IMR-90 (cell line): ENCODE measurements around the gene TBC1D22A. TPM values are rescaled to one million over a fixed set of nuclear protein-coding genes. Genes with fewer than 3 reads are reported as not detected.

Experiments used
- ATAC-seq: fragments of 200-7000 bp; cut with Tn5 transposase; 2 replicates; pipeline ENCODE4 v1.9.1; 2020; ENCODE audit warnings: low read depth, mild to moderate bottlenecking, moderate library complexity
- BruUV-seq: library from RNA; stranded (reverse); fragments of 400-500 nt; replicated peaks from 2 replicates; lab custom pipeline; 2021; lab: Mats Ljungman, UMichigan
- CTCF ChIA-PET: fragments of 300-600 bp; formaldehyde crosslinking; extraction: SDS; loops from one replicate; lab custom pipeline; 2021; ENCODE audit warnings: antibody characterized with exemption; lab: Yijun Ruan, JAX
- POLR2A ChIA-PET: fragments of 300-600 bp; sonication (Branson Sonifier 250); formaldehyde crosslinking; loops from one replicate; lab custom pipeline; 2022; ENCODE audit warnings: antibody characterized with exemption; ENCODE audit not compliant: unreplicated experiment; lab: Charles Lee
- DNase-seq: peaks from one replicate; pipeline ENCODE4 v3.0.0; 2013
- H2AFZ ChIP-seq: replicated peaks from 2 replicates; pipeline ENCODE3; 2013; ENCODE audit warnings: low read length, mild to moderate bottlenecking; ENCODE audit not compliant: poor library complexity
- H2AK5ac ChIP-seq: 2 replicates; pipeline ENCODE4 v1.6.1; 2013; ENCODE audit warnings: low read depth, low read length, inconsistent platforms
- H2AK9ac ChIP-seq: replicated peaks from 2 replicates; pipeline ENCODE3; 2013; ENCODE audit warnings: mild to moderate bottlenecking, low read depth, low read length, moderate library complexity; ENCODE audit not compliant: poor library complexity
- H2BK120ac ChIP-seq: 2 replicates; pipeline ENCODE4 v1.6.1; 2013; ENCODE audit warnings: low read depth, low read length, inconsistent platforms
- H2BK15ac ChIP-seq: 3 replicates; pipeline ENCODE4 v1.6.1; 2013; ENCODE audit warnings: low read depth, low read length, inconsistent platforms
- H2BK20ac ChIP-seq: 2 replicates; pipeline ENCODE4 v1.6.1; 2013; ENCODE audit warnings: low read depth, mild to moderate bottlenecking, inconsistent platforms, low read length, moderate library complexity
- H2BK5ac ChIP-seq: 2 replicates; pipeline ENCODE4 v1.6.1; 2013; ENCODE audit warnings: mild to moderate bottlenecking, low read depth, low read length, inconsistent platforms; ENCODE audit not compliant: poor library complexity, severe bottlenecking
- H3K14ac ChIP-seq: replicated peaks from 2 replicates; pipeline ENCODE4 v1.6.1; 2013; ENCODE audit warnings: low read depth, low read length, inconsistent platforms
- H3K18ac ChIP-seq: 2 replicates; pipeline ENCODE4 v1.6.1; 2013; ENCODE audit warnings: low read depth, low read length, control low read depth
- H3K23ac ChIP-seq: 2 replicates; pipeline ENCODE4 v1.6.1; 2013; ENCODE audit warnings: low read depth, low read length, inconsistent platforms
- H3K27ac ChIP-seq: 2 replicates; pipeline ENCODE4 v1.5.1; 2013; ENCODE audit warnings: mild to moderate bottlenecking, control low read depth, low read length; ENCODE audit not compliant: insufficient read depth
- H3K27me3 ChIP-seq: 2 replicates; pipeline ENCODE4 v1.6.1; 2013; ENCODE audit warnings: low read length; ENCODE audit not compliant: control insufficient read depth, insufficient read depth
- H3K36me3 ChIP-seq: 2 replicates; pipeline ENCODE4 v1.6.1; 2013; ENCODE audit warnings: low read length, mixed read lengths; ENCODE audit not compliant: control insufficient read depth, insufficient read depth
- H3K4ac ChIP-seq: 2 replicates; pipeline ENCODE4 v1.6.1; 2013; ENCODE audit warnings: low read depth, low read length, inconsistent platforms
- H3K4me1 ChIP-seq: 2 replicates; pipeline ENCODE4 v1.6.1; 2013; ENCODE audit warnings: low read length, mixed read lengths; ENCODE audit not compliant: control insufficient read depth, insufficient read depth
- H3K4me2 ChIP-seq: 2 replicates; pipeline ENCODE4 v1.6.1; 2013; ENCODE audit warnings: low read depth, mild to moderate bottlenecking, control low read depth, low read length, moderate library complexity
- H3K4me3 ChIP-seq: 2 replicates; pipeline ENCODE4 v1.5.1; 2013; ENCODE audit warnings: low read depth, mild to moderate bottlenecking, control low read depth, low read length, moderate library complexity; ENCODE audit not compliant: insufficient read depth
- H3K56ac ChIP-seq: 2 replicates; pipeline ENCODE4 v1.6.1; 2013; ENCODE audit warnings: low read length, inconsistent platforms; ENCODE audit not compliant: insufficient read depth; ENCODE audit errors: extremely low read depth
- H3K79me1 ChIP-seq, 2 experiments: 2 replicates each; pipeline ENCODE4 v1.6.1; 2013; ENCODE audit warnings: low read length in 2 of 2, inconsistent platforms in 1 of 2, low read depth in 1 of 2
- H3K9ac ChIP-seq: 2 replicates; pipeline ENCODE4 v1.6.1; 2013; ENCODE audit warnings: low read depth, low read length, control low read depth
- H3K9me1 ChIP-seq: 2 replicates; pipeline ENCODE4 v1.6.1; 2013; ENCODE audit warnings: low read length, inconsistent platforms; ENCODE audit not compliant: insufficient read depth
- H3K9me3 ChIP-seq: 2 replicates; pipeline ENCODE4 v1.6.1; 2013; ENCODE audit warnings: low read length; ENCODE audit not compliant: control insufficient read depth, insufficient read depth
- H4K20me1 ChIP-seq: 2 replicates; pipeline ENCODE4 v1.6.1; 2013; ENCODE audit warnings: low read length, inconsistent platforms; ENCODE audit not compliant: insufficient read depth
- H4K5ac ChIP-seq: 2 replicates; pipeline ENCODE4 v1.6.1; 2013; ENCODE audit warnings: mild to moderate bottlenecking, low read depth, low read length, control low read depth
- H4K8ac ChIP-seq, 2 experiments: 2 replicates each; pipeline ENCODE4 v1.6.1; 2013; ENCODE audit warnings: low read depth in 2 of 2, low read length in 2 of 2, control low read depth in 1 of 2, inconsistent platforms in 1 of 2
- H4K91ac ChIP-seq: 2 replicates; pipeline ENCODE4 v1.6.1; 2013; ENCODE audit warnings: low read depth, low read length, inconsistent platforms; ENCODE audit not compliant: insufficient read depth
- CHD1 ChIP-seq: IDR thresholded peaks from 2 replicates; pipeline ENCODE4 v1.6.1; 2012; ENCODE audit warnings: low read depth, low read length, improper control_type of control experiment
- MAFK ChIP-seq: IDR thresholded peaks from 2 replicates; pipeline ENCODE4 v1.6.1; 2012; ENCODE audit warnings: low read depth, low read length, improper control_type of control experiment
- MXI1 ChIP-seq: IDR thresholded peaks from 2 replicates; pipeline ENCODE4 v1.6.1; 2012; ENCODE audit warnings: low read depth, mild to moderate bottlenecking, low read length, moderate library complexity, borderline replicate concordance
- NFE2L2 ChIP-seq: fragments of 150-350 bp; IDR thresholded peaks from 2 replicates; pipeline ENCODE4 v1.6.1; 2016; ENCODE audit warnings: low read depth, mild to moderate bottlenecking, low read length
- POLR2A ChIP-seq: IDR thresholded peaks from 2 replicates; pipeline ENCODE4 v1.6.1; 2012; ENCODE audit warnings: mild to moderate bottlenecking, low read depth, low read length
- RCOR1 ChIP-seq: IDR thresholded peaks from 2 replicates; pipeline ENCODE4 v1.6.1; 2012; ENCODE audit warnings: mild to moderate bottlenecking, low read length, improper control_type of control experiment; ENCODE audit not compliant: insufficient replicate concordance
- RFX5 ChIP-seq: IDR thresholded peaks from 2 replicates; pipeline ENCODE4 v1.8.0; 2012; ENCODE audit warnings: low read depth, mild to moderate bottlenecking, low read length, moderate library complexity
- WGBS, 2 experiments: methylation state at CpG; one replicate each; pipeline versions ENCODE4 v1.1.5 to v1.1.7; 2013; ENCODE audit warnings: missing lambda C conversion rate in 2 of 2; ENCODE audit not compliant: insufficient read length in 1 of 2; ENCODE audit errors: extremely low coverage in 2 of 2; 5-methylcytosine and 5-hydroxymethylcytosine counted together
- dilution Hi-C: fragments of 300-500 bp; cut with HindIII; formaldehyde crosslinking; loops from one replicate; pipeline ENCODE4 v1.14.3; 2018; ENCODE audit warnings: low sequenced_read_pairs; ENCODE audit not compliant: unreplicated experiment
- in situ Hi-C: fragments of 300-500 bp; cut with MboI; formaldehyde crosslinking; loops from 3 replicates; pipeline ENCODE4 v1.14.3; 2019; ENCODE audit warnings: low sequenced_read_pairs, inconsistent platforms, mixed read lengths
- intact Hi-C: fragments of 100-400 bp; cut with micrococcal nuclease; formaldehyde crosslinking; loops from 2 replicates; pipeline ENCODE4 v1.10.0; 2022
- polyA plus RNA-seq, 3 experiments: library from polyadenylated mRNA; depleted of rRNA; stranded (reverse); fragments of >200 nt; gene quantifications; 2 replicates each; pipeline ENCODE4 v1.2.3, GENCODE V29; 2012; ENCODE audit warnings: low replicate concordance in 1 of 3
- total RNA-seq: library from RNA; depleted of rRNA; stranded (reverse); fragments of >200 nt; gene quantifications from 2 replicates; pipeline ENCODE4 v1.2.3, GENCODE V29; 2012
- TF ChIP-seq, protein P1 (sequence below): fragments of 150-350 bp; IDR thresholded peaks from 2 replicates; pipeline ENCODE4 v1.6.1; 2016; ENCODE audit warnings: low read depth, mild to moderate bottlenecking, low read length, moderate library complexity, borderline replicate concordance
- TF ChIP-seq, protein P2 (sequence below): conservative IDR thresholded peaks from 2 replicates; pipeline ENCODE4 v1.5.1; 2012; ENCODE audit warnings: mild to moderate bottlenecking, low read depth, low read length, improper control_type of control experiment

Gene TBC1D22A
- total and polyA plus RNA-seq, 2 of the 4 experiments (the other 2 are of a cell fraction) = 9.0 to 16.7 TPM

DNA sequence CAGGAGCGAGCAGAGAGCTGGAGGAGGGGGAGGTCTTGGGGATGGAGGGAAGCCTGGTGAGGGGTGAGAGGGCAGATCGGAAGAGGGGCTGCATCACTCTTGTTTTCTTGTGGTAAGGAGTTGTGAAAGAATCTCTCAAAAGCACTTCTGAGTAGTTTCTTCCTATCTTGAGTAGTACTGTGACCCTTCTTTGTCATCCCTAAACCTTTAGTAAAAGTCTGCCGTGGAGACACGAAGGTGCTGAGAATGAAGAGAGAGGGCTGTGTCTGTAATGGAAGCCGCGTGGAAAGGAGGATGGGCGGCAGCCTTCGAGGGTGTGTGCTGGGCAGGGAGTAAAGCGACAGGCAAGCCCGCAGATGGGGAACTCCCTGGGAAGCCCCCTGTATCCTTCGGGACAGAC, 237.8 kb downstream of the TBC1D22A start:
- dilution Hi-C loops = no loop called here

More for the DNA sequence above, 237.8 kb downstream of the TBC1D22A start:
- no peak overlapping the region for H2BK15ac ChIP-seq
- no peak overlapping the region for H3K4me3 ChIP-seq
- H3K18ac ChIP-seq = no peak overlapping the region
- no peak overlapping the region for H3K56ac ChIP-seq
- POLR2A ChIA-PET = no interaction called here
- H3K4me1 ChIP-seq = no peaks in the 10 kb centered on the region
- DNase-seq (no peak), ATAC-seq (no peak)
- peaks cover 4% of the 10 kb centered on the region for H3K36me3 ChIP-seq
- no peaks in the 10 kb centered on the region; the same call in 1 of the 2 replicates for H3K9me1 ChIP-seq
- H2AK9ac ChIP-seq = no peak overlapping the region
- H2BK20ac ChIP-seq = no peak overlapping the region
- no peak overlapping the region for H2AFZ ChIP-seq
- no TSS peak for BruUV-seq
- H3K79me1 ChIP-seq = peaks cover 6 to 7% of the 10 kb centered on the region in 2 experiments; a peak in 3 of 4 replicates
- no peak overlapping the region; the same call in 1 of the 2 replicates for H3K23ac ChIP-seq
- H3K9ac ChIP-seq = no peak overlapping the region
- TF ChIP-seq NFE2L2 (no peak), RFX5 (no peak), RCOR1 (no peak), MAFK (no peak), CHD1 (no peak), POLR2A (no peak), MXI1 (no peak)
- TF ChIP-seq, protein P1, sequence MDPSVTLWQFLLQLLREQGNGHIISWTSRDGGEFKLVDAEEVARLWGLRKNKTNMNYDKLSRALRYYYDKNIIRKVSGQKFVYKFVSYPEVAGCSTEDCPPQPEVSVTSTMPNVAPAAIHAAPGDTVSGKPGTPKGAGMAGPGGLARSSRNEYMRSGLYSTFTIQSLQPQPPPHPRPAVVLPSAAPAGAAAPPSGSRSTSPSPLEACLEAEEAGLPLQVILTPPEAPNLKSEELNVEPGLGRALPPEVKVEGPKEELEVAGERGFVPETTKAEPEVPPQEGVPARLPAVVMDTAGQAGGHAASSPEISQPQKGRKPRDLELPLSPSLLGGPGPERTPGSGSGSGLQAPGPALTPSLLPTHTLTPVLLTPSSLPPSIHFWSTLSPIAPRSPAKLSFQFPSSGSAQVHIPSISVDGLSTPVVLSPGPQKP = no peak
- TF ChIP-seq, protein P2, sequence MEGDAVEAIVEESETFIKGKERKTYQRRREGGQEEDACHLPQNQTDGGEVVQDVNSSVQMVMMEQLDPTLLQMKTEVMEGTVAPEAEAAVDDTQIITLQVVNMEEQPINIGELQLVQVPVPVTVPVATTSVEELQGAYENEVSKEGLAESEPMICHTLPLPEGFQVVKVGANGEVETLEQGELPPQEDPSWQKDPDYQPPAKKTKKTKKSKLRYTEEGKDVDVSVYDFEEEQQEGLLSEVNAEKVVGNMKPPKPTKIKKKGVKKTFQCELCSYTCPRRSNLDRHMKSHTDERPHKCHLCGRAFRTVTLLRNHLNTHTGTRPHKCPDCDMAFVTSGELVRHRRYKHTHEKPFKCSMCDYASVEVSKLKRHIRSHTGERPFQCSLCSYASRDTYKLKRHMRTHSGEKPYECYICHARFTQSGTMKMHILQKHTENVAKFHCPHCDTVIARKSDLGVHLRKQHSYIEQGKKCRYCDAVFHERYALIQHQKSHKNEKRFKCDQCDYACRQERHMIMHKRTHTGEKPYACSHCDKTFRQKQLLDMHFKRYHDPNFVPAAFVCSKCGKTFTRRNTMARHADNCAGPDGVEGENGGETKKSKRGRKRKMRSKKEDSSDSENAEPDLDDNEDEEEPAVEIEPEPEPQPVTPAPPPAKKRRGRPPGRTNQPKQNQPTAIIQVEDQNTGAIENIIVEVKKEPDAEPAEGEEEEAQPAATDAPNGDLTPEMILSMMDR = no peak
- no peak overlapping the region for H2BK120ac ChIP-seq
- intact Hi-C loops (no loop called here), in situ Hi-C loops (no loop called here)
- no peak overlapping the region for H3K14ac ChIP-seq
- H4K91ac ChIP-seq = no peak overlapping the region
- no peak overlapping the region for H4K5ac ChIP-seq
- H2BK5ac ChIP-seq = no peak overlapping the region
- no peak overlapping the region for H2AK5ac ChIP-seq
- H3K4ac ChIP-seq = no peak overlapping the region
- no peak overlapping the region for H3K4me2 ChIP-seq
- CTCF ChIA-PET = no interaction called here
- H3K27ac ChIP-seq = no peak overlapping the region
- no peaks in the 10 kb centered on the region for H4K20me1 ChIP-seq
- no peaks in the 10 kb centered on the region for H3K27me3 ChIP-seq
- no peak overlapping the region for H4K8ac ChIP-seq
- no peaks in the 10 kb centered on the region for H3K9me3 ChIP-seq
- whole genome bisulfite sequencing, 2 experiments = 86% methylated on average over 4 of the region's 11 CpGs; no CpG with 5 or more reads in 1 of the 2 experiments
